Subcutaneous adipose tissue (tissue), 4 donors: ENCODE results near the gene PODNL1. TPM values are rescaled to one million over a fixed set of nuclear protein-coding genes. Genes with fewer than 3 reads are reported as not detected.

Experiments
- total RNA-seq, 4 donors: library from RNA; depleted of rRNA; stranded (reverse); fragments of >200 nt; gene quantifications; one replicate each; pipeline ENCODE4 v1.1.0, GENCODE V29; 2016
- TF ChIP-seq, protein P1 (sequence below): fragments of 450-650 bp; IDR thresholded peaks from one replicate; pipeline ENCODE4 v1.5.1; 2016; ENCODE audit warnings: low read depth, mild to moderate bottlenecking, control low read depth, antibody characterized with exemption, moderate library complexity

The PODNL1 gene
- total RNA-seq, 4 donors from 2014 or later: 0.44 to 1.1 (median 0.91) TPM

DNA sequence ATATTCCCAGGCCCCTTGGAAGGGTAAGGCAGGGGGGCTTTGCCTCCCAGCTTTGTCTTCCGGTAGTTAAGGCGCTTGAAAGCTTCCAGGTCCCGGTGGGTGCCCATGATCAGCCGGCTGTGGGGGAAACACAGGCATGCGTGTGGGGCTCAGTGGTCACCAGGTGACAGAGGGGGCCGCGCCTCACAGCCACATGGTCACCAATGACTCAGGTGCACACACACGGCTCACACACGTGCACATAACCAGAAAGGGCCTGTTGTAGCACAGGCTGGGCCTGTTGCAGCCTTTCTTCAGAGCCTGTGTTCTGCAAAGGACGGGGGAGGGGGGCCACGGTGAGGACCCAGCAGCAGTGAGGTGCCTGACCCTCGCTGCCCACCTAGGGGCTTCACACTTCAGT lies 55.4 kb downstream of the PODNL1 start:
- TF ChIP-seq, protein P1, sequence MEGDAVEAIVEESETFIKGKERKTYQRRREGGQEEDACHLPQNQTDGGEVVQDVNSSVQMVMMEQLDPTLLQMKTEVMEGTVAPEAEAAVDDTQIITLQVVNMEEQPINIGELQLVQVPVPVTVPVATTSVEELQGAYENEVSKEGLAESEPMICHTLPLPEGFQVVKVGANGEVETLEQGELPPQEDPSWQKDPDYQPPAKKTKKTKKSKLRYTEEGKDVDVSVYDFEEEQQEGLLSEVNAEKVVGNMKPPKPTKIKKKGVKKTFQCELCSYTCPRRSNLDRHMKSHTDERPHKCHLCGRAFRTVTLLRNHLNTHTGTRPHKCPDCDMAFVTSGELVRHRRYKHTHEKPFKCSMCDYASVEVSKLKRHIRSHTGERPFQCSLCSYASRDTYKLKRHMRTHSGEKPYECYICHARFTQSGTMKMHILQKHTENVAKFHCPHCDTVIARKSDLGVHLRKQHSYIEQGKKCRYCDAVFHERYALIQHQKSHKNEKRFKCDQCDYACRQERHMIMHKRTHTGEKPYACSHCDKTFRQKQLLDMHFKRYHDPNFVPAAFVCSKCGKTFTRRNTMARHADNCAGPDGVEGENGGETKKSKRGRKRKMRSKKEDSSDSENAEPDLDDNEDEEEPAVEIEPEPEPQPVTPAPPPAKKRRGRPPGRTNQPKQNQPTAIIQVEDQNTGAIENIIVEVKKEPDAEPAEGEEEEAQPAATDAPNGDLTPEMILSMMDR: no peak

- TF ChIP-seq, protein P1: no peak
Observed at GRCh38 chr19:13882419-13882795, 55.8 kb downstream of the PODNL1 start.

GRCh38 chr19:13881692-13882418 lies 56.4 kb downstream of the PODNL1 start:
- TF ChIP-seq, protein P1: no peak

GRCh38 chr19:13881251-13881691 lies 56.9 kb downstream of the PODNL1 start:
- TF ChIP-seq, protein P1: no peak

Other genes with a start within 250 kb of the PODNL1 start
- 10 to 100 TPM; 12.1 to 81.9 (median 40.3) TPM for gene MRI1, start 173.9 kb downstream of the PODNL1 start, total RNA-seq
- gene C19orf53, start 164.0 kb downstream of the PODNL1 start, total RNA-seq: 100 to 1,000 TPM in 3 of 4 donors, 10 to 100 TPM in 1; 90.1 to 133 (median 113) TPM
- gene ZSWIM4, start 143.0 kb downstream of the PODNL1 start, total RNA-seq: 1 to 10 TPM; 1.6 to 4.7 (median 1.9) TPM
- gene NANOS3, start 61.3 kb downstream of the PODNL1 start, total RNA-seq: not detected
- 1 to 10 TPM in 2 of 4 donors, under 1 TPM in 1, not detected in 1; 0.66 to 3.0 (median 1.0) TPM for gene BRME1, start 32.3 kb downstream of the PODNL1 start, total RNA-seq
- gene CC2D1A, start 32.2 kb downstream of the PODNL1 start, total RNA-seq: 10 to 100 TPM; 15.2 to 36.2 (median 16.5) TPM
- gene DCAF15, start 14.1 kb upstream of the PODNL1 start, total RNA-seq: 10 to 100 TPM in 3 of 4 donors, 1 to 10 TPM in 1; 8.4 to 17.3 (median 12.0) TPM
- gene RFX1, start 67.9 kb upstream of the PODNL1 start, total RNA-seq: 1 to 10 TPM; 2.2 to 4.1 (median 2.2) TPM
- not detected for gene RLN3, start 89.7 kb upstream of the PODNL1 start, total RNA-seq
- 1 to 10 TPM; 4.1 to 7.0 (median 6.2) TPM for gene IL27RA, start 93.3 kb upstream of the PODNL1 start, total RNA-seq
- gene PALM3, start 123.7 kb upstream of the PODNL1 start, total RNA-seq: not detected
- 1 to 10 TPM in 3 of 4 donors, not detected in 1; 1.3 to 3.7 (median 3.6) TPM for gene MISP3, start 134.4 kb upstream of the PODNL1 start, total RNA-seq
- not detected for gene C19orf67, start 147.4 kb upstream of the PODNL1 start, total RNA-seq
- gene SAMD1, start 152.3 kb upstream of the PODNL1 start, total RNA-seq: 10 to 100 TPM in 3 of 4 donors, 1 to 10 TPM in 1; 8.6 to 21.9 (median 11.3) TPM
- gene PRKACA, start 179.3 kb upstream of the PODNL1 start, total RNA-seq: 10 to 100 TPM; 37.3 to 81.8 (median 45.6) TPM
- gene ASF1B, start 198.2 kb upstream of the PODNL1 start, total RNA-seq: under 1 TPM in 3 of 4 donors, not detected in 1; 0.34 to 0.82 (median 0.66) TPM